Smooth muscle cell (in vitro differentiated cells): ENCODE measurements around the gene CLIP1. TPM values are rescaled to one million over a fixed set of nuclear protein-coding genes. Genes with fewer than 3 reads are reported as not detected.
"Not testable (repeated sequence)": the region's sequence is repeated elsewhere in the genome, so short reads cannot be mapped to it uniquely, and the experiment has no call there.

Source experiments
- DNase-seq: peaks from one replicate; lab custom pipeline; 2025; ENCODE audit not compliant: unreplicated experiment; lab: John Stamatoyannopoulos, UW
- H2AFZ ChIP-seq: fragments of 200-600 bp; sonication (generic); 2 replicates; pipeline ENCODE4 v1.6.0; 2016; ENCODE audit warnings: antibody characterized with exemption, low read depth, mild to moderate bottlenecking
- H3F3A ChIP-seq: fragments of 200-600 bp; sonication (generic); 2 replicates; pipeline ENCODE4 v1.6.0; 2017; ENCODE audit warnings: antibody characterized with exemption, low read depth
- H3K27ac ChIP-seq: fragments of 200-600 bp; sonication (generic); 2 replicates; pipeline ENCODE4 v1.5.1; 2016; ENCODE audit warnings: low read depth, mild to moderate bottlenecking
- H3K27me3 ChIP-seq: fragments of 200-600 bp; sonication (generic); 2 replicates; pipeline ENCODE4 v1.6.1; 2016; ENCODE audit warnings: low read depth, mild to moderate bottlenecking
- H3K36me3 ChIP-seq: fragments of 200-600 bp; sonication (generic); 2 replicates; pipeline ENCODE4 v1.5.1; 2016; ENCODE audit warnings: low read depth
- H3K4me1 ChIP-seq: fragments of 200-600 bp; sonication (generic); 2 replicates; pipeline ENCODE4 v1.5.1; 2016; ENCODE audit warnings: low read depth
- H3K4me2 ChIP-seq: fragments of 200-600 bp; sonication (generic); 2 replicates; pipeline ENCODE4 v1.6.0; 2016; ENCODE audit warnings: mild to moderate bottlenecking
- H3K4me3 ChIP-seq: fragments of 200-600 bp; sonication (generic); 2 replicates; pipeline ENCODE4 v1.5.1; 2016; ENCODE audit warnings: mild to moderate bottlenecking
- H3K79me2 ChIP-seq: fragments of 200-600 bp; sonication (generic); 2 replicates; pipeline ENCODE4 v1.6.0; 2016; ENCODE audit warnings: low read depth, mild to moderate bottlenecking
- H3K9ac ChIP-seq: fragments of 200-600 bp; sonication (generic); 2 replicates; pipeline ENCODE4 v1.6.0; 2016; ENCODE audit warnings: low read depth
- H3K9me3 ChIP-seq: fragments of 200-600 bp; sonication (generic); replicated peaks from 2 replicates; pipeline ENCODE4 v1.5.1; 2016; ENCODE audit warnings: low read depth
- H4K20me1 ChIP-seq: fragments of 200-600 bp; sonication (generic); 2 replicates; pipeline ENCODE4 v1.6.0; 2016; ENCODE audit warnings: low read depth
- CTCF ChIP-seq: fragments of 200-600 bp; sonication (generic); IDR thresholded peaks from 2 replicates; pipeline ENCODE4 v1.5.1; 2017; ENCODE audit warnings: borderline replicate concordance, mild to moderate bottlenecking, antibody characterized with exemption; ENCODE audit not compliant: insufficient read depth, poor library complexity, severe bottlenecking
- WGBS: methylation state at CpG from one replicate; pipeline ENCODE4 v1.1.7; 2016; ENCODE audit warnings: low lambda C conversion rate; 5-methylcytosine and 5-hydroxymethylcytosine counted together
- polyA plus RNA-seq: library from polyadenylated mRNA; unstranded; fragments of >200 nt; fragmentation: Nextera tagmentation; extraction: Ambion mirVana; gene quantifications from 2 replicates; pipeline ENCODE4 v1.2.1, GENCODE V29; 2016
- total RNA-seq: library from RNA; depleted of rRNA; stranded (reverse); fragments of >200 nt; gene quantifications from 2 replicates; pipeline ENCODE4 v1.2.3, GENCODE V29; 2014

Gene CLIP1
- total and polyA plus RNA-seq, 2 experiments from 2014 or later: 15.3 to 40.4 TPM

- Histone ChIP-seq H4K20me1 (peaks cover 9% of the 10 kb centered on the region), H3K9me3 (no peaks in the 10 kb centered on the region), H3K4me2 (no peak overlapping the region), H2AFZ (no peak overlapping the region), H3K79me2 (peaks cover 9% of the 10 kb centered on the region), H3K4me1 (peaks cover 11% of the 10 kb centered on the region), H3K9ac (no peak overlapping the region), H3F3A (peaks cover 14% of the 10 kb centered on the region), H3K4me3 (no peak overlapping the region), H3K36me3 (peaks cover 5% of the 10 kb centered on the region), H3K27ac (no peak overlapping the region), H3K27me3 (no peaks in the 10 kb centered on the region)
- DNase-seq: no peak
- TF ChIP-seq CTCF: no peak
- WGBS: 98% methylated on average over 9 of the region's 9 CpGs
These were observed 58.7 kb downstream of the CLIP1 start for GRCh38 chr12:122363782-122364181.

DNA sequence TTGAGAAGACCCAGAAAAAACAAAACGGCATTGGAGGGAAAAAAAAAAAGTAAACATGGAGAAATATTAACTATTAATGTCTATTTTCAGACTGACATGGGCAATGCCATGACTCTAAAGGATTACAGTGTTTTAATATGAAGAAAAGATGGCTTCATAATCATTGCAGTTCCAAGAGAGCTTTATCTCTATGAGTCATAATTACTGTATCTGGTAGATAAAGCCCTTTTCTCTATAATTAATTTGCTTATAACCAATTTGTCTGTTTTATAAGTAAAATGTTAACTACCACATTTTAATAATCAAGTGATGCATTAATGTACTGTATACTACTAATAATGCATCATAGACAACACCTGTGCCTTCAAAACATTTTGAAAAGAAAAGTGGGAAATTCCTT lies 59.7 kb downstream of the CLIP1 start:
- no peaks in the 10 kb centered on the region for H3K9me3 ChIP-seq
- no peak overlapping the region for H3K9ac ChIP-seq
- peaks cover 5% of the 10 kb centered on the region for H3F3A ChIP-seq
- H2AFZ ChIP-seq: no peak overlapping the region
- H3K27me3 ChIP-seq: no peaks in the 10 kb centered on the region
- peaks cover 9% of the 10 kb centered on the region for H3K79me2 ChIP-seq
- TF ChIP-seq CTCF: no peak
- H3K4me1 ChIP-seq: peaks cover 6% of the 10 kb centered on the region
- H3K27ac ChIP-seq: no peak overlapping the region
- H3K4me3 ChIP-seq: no peak overlapping the region
- no peak for DNase-seq
- H3K4me2 ChIP-seq: no peak overlapping the region
- peaks cover 5% of the 10 kb centered on the region for H3K36me3 ChIP-seq
- peaks cover 9% of the 10 kb centered on the region for H4K20me1 ChIP-seq
- 92% methylated on average over 1 of the region's 1 CpG for WGBS

- H3K4me2 ChIP-seq, H3K4me3 ChIP-seq, H3K36me3 ChIP-seq, H3K9ac ChIP-seq, H4K20me1 ChIP-seq, H3F3A ChIP-seq, H3K9me3 ChIP-seq, H3K4me1 ChIP-seq, H3K27me3 ChIP-seq, H3K79me2 ChIP-seq, H3K27ac ChIP-seq, H2AFZ ChIP-seq, DNase-seq: not testable (repeated sequence)
- WGBS: 96% methylated on average over 1 of the region's 2 CpGs
These were observed 64.1 kb downstream of the CLIP1 start for GRCh38 chr12:122358403-122358802.

DNA sequence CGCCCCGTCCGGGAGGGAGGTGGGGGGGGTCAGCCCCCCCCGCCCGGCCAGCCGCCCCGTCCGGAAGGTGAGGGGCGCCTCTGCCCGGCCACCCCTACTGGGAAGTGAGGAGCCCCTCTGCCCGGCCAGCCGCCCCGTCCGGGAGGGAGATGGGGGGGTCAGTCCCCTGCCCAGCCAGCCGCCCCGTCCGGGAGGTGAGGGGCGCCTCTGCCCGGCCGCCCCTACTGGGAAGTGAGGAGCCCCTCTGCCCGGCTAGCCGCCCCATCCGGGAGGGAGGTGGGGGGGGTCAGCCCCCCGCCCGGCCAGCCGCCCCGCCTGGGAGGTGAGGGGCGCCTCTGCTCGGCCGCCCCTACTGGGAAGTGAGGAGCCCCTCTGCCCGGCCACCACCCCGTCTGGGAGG lies 64.9 kb downstream of the CLIP1 start:
- DNase-seq, H3K4me1 ChIP-seq, H3K4me2 ChIP-seq, H3K9ac ChIP-seq, H4K20me1 ChIP-seq, H3K27ac ChIP-seq, H3K4me3 ChIP-seq, H3K36me3 ChIP-seq, H3K27me3 ChIP-seq, H2AFZ ChIP-seq, H3K9me3 ChIP-seq, H3K79me2 ChIP-seq, H3F3A ChIP-seq: not testable (repeated sequence)
- no CpG with 5 or more reads among the region's 32 CpGs for WGBS

DNA sequence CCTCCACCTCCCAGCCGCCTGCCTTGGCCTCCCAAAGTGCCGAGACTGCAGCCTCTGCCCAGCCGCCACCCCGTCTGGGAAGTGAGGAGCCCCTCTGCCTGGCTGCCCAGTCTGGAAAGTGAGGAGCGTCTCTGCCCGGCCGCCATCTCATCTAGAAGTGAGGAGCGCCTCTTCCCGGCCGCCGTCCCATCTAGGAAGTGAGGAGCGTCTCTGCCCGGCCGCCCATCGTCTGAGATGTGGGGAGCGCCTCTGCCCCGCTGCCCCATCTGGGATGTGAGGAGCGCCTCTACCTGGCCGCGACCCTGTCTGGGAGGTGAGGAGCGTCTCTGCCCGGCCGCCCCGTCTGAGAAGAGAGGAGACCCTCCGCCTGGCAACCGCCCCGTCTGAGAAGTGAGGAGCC lies 65.5 kb downstream of the CLIP1 start:
- H3K9ac ChIP-seq, H3K79me2 ChIP-seq, H3K27me3 ChIP-seq, H3K9me3 ChIP-seq, H2AFZ ChIP-seq, H4K20me1 ChIP-seq, DNase-seq, H3K4me3 ChIP-seq, H3K4me2 ChIP-seq, H3K4me1 ChIP-seq, H3F3A ChIP-seq, H3K27ac ChIP-seq, H3K36me3 ChIP-seq: not testable (repeated sequence)
- 96% methylated on average over 18 of the region's 27 CpGs for WGBS
